ENCODE data around the gene EIF2A. TPM values are rescaled to one million over a fixed set of nuclear protein-coding genes. Genes with fewer than 3 reads are reported as not detected.
"Not testable (repeated sequence)": the region's sequence is repeated elsewhere in the genome, so short reads cannot be mapped to it uniquely, and the experiment has no call there.

Gene EIF2A
- 10 to 100 TPM; 31.6 to 54.0 (median 42.9) TPM for polyA plus RNA-seq (ENCODE audit: low read depth in 6 of 6)

DNA sequence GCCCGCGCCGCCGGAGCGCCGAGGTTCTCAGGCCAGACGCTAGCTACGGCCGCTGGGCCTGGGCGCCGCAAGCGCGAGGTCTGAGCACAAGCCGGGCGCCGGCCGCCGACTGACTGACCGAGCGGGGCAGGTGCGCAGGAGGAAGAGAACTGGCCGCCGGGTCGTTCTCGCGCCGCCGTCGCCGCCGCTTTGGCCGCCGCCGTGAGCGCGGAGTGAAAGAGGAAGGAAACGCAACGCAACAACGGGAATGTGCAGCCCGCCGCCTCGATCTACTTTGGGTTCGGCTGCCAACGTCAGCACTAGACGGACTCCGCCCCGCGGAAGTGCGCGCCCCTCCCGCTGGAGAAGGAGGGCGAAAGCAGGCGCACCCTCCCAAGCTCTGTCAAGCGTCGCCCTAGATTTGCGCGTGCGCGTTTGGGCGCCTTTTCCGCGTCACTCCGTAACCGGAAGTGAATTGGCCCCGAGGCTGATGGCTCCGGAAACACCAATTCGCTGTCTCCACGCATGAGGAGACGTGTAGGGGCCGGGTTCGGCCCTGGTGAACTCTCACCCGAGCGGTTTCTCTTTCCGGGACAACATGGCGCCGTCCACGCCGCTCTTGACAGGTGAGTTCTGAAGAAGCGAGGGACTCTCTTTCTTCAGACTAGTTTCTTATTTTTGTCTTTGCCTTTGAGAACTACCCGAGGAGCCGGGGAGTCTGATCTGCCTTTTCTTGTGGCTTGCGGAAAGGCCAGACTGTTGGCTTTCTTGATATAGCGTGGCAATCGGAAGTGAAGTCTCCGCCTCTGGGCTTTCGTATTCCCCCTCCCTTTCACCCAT is at the start of gene EIF2A, which contains the start of gene SERP1:
Gene EIF2A (plus strand): TSS at position 562 of the 819 bp plus-strand sequence. CDS start 16 bp downstream, at position 578.
Gene SERP1 (minus strand): TSS at position 271 of the 819 bp plus-strand sequence. CDS start 361 bp downstream, outside the sequence.
- Mint-ChIP-seq H3K27me3 (no peaks in the 10 kb centered on the region), H3K36me3 (peaks cover 4 to 8% of the 10 kb centered on the region in 2 donors), H3K4me1 (peaks cover 31 to 55% (median 45%) of the 10 kb centered on the region in 3 donors), H3K4me3 (peak within 1 kb of the TSS; percentile 89 to 100 (median 94)), H3K27ac (peak within 1 kb of the TSS; percentile 98 to 99 (median 98)), H3K9me3 (no peaks in the 10 kb centered on the region)
- ATAC-seq (ENCODE audit: low read depth in 2 of 2) = peak; percentile 86 to 87
- peak; percentile 100 for DNase-seq

DNA sequence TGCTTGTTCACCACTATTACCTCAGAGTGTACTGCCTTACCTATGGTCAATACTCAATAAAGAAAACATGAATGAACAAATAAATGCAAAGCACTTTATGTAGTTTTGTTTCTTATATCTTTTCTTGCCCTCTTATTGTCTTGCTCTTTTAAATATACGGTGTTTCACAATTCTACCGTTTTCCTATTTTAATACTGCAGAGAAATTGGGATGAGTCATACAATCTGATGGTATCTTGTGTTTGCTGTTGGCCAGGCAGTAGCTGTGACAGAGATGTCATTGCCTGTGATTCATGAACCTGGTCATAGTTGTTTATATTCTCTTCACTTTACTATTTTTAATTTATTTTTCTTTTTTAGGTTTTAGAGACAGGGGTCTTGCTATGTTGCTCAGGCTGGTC is 48.6 kb upstream of the EIF2A start:
- H3K4me3 Mint-ChIP-seq = no peak overlapping the region
- H3K27ac Mint-ChIP-seq = no peak overlapping the region
- peaks cover 0 to 6% (median 0%) of the 10 kb centered on the region in 3 donors for H3K4me1 Mint-ChIP-seq
- peaks cover 4 to 23% (median 13%) of the 10 kb centered on the region in 7 donors for H3K9me3 Mint-ChIP-seq
- H3K36me3 Mint-ChIP-seq = peaks cover 7 to 9% of the 10 kb centered on the region in 2 donors
- no peak for DNase-seq
- no peaks in the 10 kb centered on the region for H3K27me3 Mint-ChIP-seq
- ATAC-seq (ENCODE audit: low read depth in 2 of 2) = no peak

DNA sequence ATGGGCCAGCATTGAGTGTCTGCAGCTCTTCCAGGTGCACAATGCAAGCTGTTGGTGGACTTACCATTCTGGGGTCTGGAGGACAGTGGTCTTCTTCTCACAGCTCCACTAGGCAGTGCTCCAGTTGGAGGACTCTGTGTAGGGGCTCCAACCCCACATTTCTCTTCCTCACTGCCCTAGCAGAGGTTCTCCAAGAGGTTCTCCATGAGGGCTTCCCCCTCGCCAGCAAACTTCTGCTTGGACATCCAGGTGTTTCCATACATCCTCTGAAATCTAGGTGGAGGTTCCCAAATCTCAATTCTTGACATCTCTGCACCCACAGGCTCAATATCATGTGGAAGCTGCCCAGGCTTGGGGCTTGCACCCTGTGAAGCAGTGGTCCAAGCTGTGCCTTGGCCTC is 45.6 kb upstream of the EIF2A start:
- not testable (repeated sequence) for H3K4me3 Mint-ChIP-seq; DNase-seq; H3K36me3 Mint-ChIP-seq; H3K27ac Mint-ChIP-seq; ATAC-seq (ENCODE audit: low read depth in 2 of 2); H3K4me1 Mint-ChIP-seq
- H3K9me3 Mint-ChIP-seq = peaks cover 4 to 25% (median 13%) of the 10 kb centered on the region in 7 donors
- H3K27me3 Mint-ChIP-seq = peaks cover 4 to 18% (median 7%) of the 10 kb centered on the region in 3 donors

DNA sequence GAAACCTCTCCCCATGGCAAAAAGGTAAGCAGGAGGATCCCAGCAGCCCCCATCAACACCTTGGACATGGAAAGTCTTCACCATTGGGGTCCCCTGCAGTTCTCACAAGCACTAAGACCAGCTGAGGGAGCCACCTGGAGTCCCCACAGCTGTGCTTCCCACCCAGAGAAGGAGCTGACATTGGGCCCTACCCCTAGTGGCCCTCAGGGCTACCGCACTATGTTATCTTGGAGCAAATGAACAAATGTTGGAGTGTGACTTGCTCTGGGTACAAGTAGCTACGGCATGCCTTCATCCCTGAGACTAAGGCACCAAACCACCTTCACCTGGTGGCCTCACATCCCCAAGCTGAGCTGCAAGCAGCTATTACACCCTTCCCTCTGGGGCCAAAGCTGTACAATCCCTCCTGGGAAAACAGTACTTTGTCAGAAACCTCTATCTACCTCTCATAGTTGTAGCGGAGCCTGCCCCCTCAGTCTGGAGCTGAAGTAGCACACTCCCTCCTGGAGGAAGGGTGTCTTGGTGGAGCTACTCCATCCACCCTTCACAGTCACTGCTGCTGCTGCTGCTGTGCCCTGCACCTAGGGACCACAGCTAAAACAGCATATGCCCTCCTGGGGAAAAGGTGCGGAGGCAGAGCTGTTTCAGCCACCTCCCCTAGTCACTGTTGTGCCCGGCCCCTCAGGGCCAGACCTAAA is 43.0 kb upstream of the EIF2A start:
- H3K4me3 Mint-ChIP-seq = no peak overlapping the region
- ATAC-seq (ENCODE audit: low read depth in 2 of 2) (no peak), DNase-seq (no peak)
- peaks cover 4 to 35% (median 18%) of the 10 kb centered on the region in 7 donors for H3K9me3 Mint-ChIP-seq
- H3K36me3 Mint-ChIP-seq = peaks cover 17 to 18% of the 10 kb centered on the region in 2 donors
- H3K4me1 Mint-ChIP-seq = peaks cover 0 to 6% (median 0%) of the 10 kb centered on the region in 3 donors
- H3K27ac Mint-ChIP-seq = no peak overlapping the region
- H3K27me3 Mint-ChIP-seq = peaks cover 4 to 37% (median 20%) of the 10 kb centered on the region in 3 donors

DNA sequence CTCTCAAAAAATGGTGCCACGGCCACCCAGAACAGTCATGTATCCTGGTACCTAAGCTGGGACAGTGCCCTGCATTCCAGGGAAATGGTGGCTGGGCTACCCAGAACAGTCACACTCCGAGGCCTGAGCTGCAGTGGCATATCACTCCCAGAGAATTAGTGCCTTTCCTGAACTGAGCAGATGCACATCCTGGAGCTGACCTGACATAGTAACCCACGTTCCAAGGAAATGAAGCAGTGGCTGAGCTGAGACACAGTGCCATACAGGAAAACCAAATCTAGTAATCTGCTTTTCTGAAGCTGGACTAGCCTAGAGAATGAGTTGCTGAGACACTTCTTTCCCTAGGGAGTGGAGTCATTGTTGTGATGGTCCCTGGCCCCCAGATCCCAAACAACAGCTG is 42.1 kb upstream of the EIF2A start:
- Mint-ChIP-seq H3K9me3 (peaks cover 4 to 31% (median 18%) of the 10 kb centered on the region in 7 donors), H3K4me1 (peaks cover 0 to 6% (median 0%) of the 10 kb centered on the region in 3 donors), H3K36me3 (peaks cover 17 to 18% of the 10 kb centered on the region in 2 donors), H3K27ac (no peak overlapping the region), H3K27me3 (peaks cover 4 to 37% (median 20%) of the 10 kb centered on the region in 3 donors), H3K4me3 (no peak overlapping the region)
- ATAC-seq (ENCODE audit: low read depth in 2 of 2) (no peak), DNase-seq (no peak)

DNA sequence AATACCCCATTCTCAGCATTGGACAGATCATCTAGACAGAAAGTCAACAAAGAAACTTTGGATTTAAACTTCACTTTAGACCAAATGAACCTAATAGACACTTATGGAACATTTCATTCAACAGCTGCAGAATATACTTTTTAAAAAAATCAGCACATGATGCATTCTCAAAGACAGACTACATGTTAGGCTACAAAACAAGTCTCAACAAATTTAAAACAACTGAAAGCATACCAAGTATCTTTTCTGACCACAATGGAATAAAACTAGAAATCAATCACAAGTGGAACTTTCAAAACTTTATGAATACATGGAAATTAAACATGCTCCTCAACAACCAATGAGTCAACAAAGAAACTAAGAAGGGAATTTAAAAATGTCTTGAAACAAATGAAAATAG is 38.2 kb upstream of the EIF2A start:
- DNase-seq (no peak), ATAC-seq (ENCODE audit: low read depth in 2 of 2) (no peak)
- Mint-ChIP-seq H3K4me3 (no peak overlapping the region), H3K36me3 (peaks cover 9 to 10% of the 10 kb centered on the region in 2 donors), H3K4me1 (no peaks in the 10 kb centered on the region), H3K27ac (no peak overlapping the region), H3K27me3 (peaks cover 10 to 37% (median 20%) of the 10 kb centered on the region in 3 donors), H3K9me3 (peaks cover 0 to 13% (median 5%) of the 10 kb centered on the region in 7 donors)

DNA sequence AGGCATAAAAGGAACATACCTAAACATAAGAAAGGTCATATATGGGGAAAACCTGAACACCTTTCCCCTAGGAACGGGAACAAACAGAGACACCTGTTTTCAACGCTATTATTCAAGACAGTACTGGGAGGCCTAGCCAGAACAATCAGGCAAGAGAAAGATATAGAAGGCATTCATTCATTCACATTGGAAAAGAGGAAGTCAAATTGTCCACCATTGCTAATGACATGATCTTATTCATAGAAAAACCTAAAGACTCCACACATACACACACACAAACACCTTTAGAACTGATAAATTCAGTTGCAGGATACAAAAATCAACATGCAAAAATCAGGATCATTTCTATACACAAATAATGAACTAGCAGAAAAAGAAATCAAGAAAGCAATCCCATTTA is 36.8 kb upstream of the EIF2A start:
- peaks cover 0 to 13% (median 5%) of the 10 kb centered on the region in 7 donors for H3K9me3 Mint-ChIP-seq
- no peak for ATAC-seq (ENCODE audit: low read depth in 2 of 2)

DNA sequence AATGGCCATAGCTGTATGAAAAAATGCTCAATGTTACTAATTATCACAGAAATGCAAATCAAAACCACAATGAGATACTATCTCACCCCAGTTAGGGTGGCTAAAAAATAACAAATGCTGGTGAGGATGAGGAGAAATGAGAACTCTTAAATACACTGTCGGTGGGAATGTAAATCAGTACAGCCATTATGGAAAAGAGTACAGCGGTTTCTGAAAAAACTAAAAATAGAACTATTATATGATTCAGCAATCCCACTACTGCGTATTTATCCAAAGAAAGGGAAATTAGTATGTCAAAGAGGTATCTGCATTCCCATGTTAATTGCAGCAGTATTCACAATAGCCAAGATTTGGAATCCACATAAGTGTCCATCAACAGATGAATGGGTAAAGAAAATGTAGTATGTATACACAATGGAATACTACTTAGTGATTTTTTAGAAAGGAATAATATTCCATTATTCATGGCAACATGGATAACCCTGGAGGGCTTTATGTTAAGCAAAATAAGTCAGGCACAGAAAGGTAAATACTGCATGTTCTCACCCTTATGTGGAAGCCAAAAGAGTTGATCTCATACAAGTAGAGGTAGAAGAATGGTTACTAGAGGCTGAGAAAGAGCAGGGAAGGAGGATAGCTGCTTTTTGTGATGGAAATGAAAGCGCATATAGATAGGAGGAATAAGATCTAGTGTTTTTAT is 35.3 kb upstream of the EIF2A start:
- no peak overlapping the region for H3K4me3 Mint-ChIP-seq
- peaks cover 0 to 13% (median 7%) of the 10 kb centered on the region in 7 donors for H3K9me3 Mint-ChIP-seq
- H3K27me3 Mint-ChIP-seq = peaks cover 12 to 22% (median 12%) of the 10 kb centered on the region in 3 donors
- no peaks in the 10 kb centered on the region for H3K4me1 Mint-ChIP-seq
- DNase-seq (no peak), ATAC-seq (ENCODE audit: low read depth in 2 of 2) (no peak)
- no peak overlapping the region for H3K27ac Mint-ChIP-seq
- H3K36me3 Mint-ChIP-seq = peaks cover 9 to 10% of the 10 kb centered on the region in 2 donors

More for the DNA sequence above, 36.8 kb upstream of the EIF2A start:
- H3K4me3 Mint-ChIP-seq = no peak overlapping the region
- H3K27me3 Mint-ChIP-seq = peaks cover 10 to 28% (median 12%) of the 10 kb centered on the region in 3 donors
- H3K27ac Mint-ChIP-seq = no peak overlapping the region
- H3K4me1 Mint-ChIP-seq = no peaks in the 10 kb centered on the region
- peaks cover 9 to 10% of the 10 kb centered on the region in 2 donors for H3K36me3 Mint-ChIP-seq
- DNase-seq = no peak

DNA sequence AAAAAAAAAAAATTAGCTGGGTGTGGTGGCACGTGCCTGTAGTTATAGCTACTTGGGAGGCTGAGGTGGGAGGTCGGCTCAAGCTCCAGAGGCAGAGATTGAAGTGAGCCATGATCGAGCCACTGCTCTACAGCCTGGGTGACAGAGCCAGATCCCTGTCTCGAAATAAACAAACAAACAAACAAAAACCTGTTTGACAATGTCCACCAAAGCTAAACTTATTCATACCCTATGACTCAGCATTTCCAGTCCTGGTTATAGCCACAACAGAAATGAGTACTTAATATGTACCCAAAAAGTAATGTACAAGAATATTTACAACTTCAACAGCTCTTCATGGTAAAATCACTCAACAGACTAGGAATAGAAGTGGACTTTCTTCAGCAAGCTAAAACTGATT is 31.4 kb upstream of the EIF2A start:
- DNase-seq (no peak), ATAC-seq (ENCODE audit: low read depth in 2 of 2) (no peak)
- Mint-ChIP-seq H3K4me3 (no peak overlapping the region), H3K27me3 (peaks cover 0 to 12% (median 5%) of the 10 kb centered on the region in 3 donors), H3K4me1 (no peaks in the 10 kb centered on the region), H3K27ac (no peak overlapping the region), H3K36me3 (peaks cover 0 to 5% of the 10 kb centered on the region in 2 donors), H3K9me3 (peaks cover 0 to 21% (median 9%) of the 10 kb centered on the region in 7 donors)

DNA sequence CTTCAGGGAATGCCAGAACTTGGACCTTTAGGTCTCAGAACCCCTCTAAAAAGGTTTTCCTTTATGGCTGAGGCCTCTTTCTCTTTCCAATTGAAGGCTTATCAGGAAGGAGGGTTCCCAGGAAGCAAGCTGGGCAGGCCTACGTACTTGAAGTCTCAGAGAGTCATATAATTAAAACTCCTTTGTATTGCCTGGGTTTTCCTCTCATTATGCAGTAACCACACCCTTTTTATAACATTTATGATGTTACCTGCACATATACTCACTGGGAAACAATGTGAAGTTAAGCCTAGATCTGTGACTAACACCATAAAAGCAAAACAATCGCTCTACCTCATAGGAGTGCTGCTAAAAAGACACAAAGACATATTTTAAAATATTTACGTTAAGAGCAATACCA is 27.6 kb upstream of the EIF2A start:
- Mint-ChIP-seq H3K4me3 (no peak overlapping the region), H3K27me3 (peaks cover 0 to 7% (median 5%) of the 10 kb centered on the region in 3 donors), H3K27ac (no peak overlapping the region), H3K36me3 (peaks cover 0 to 5% of the 10 kb centered on the region in 2 donors), H3K4me1 (no peaks in the 10 kb centered on the region), H3K9me3 (peaks cover 0 to 21% (median 9%) of the 10 kb centered on the region in 7 donors)
- no peak for ATAC-seq (ENCODE audit: low read depth in 2 of 2)
- no peak for DNase-seq

DNA sequence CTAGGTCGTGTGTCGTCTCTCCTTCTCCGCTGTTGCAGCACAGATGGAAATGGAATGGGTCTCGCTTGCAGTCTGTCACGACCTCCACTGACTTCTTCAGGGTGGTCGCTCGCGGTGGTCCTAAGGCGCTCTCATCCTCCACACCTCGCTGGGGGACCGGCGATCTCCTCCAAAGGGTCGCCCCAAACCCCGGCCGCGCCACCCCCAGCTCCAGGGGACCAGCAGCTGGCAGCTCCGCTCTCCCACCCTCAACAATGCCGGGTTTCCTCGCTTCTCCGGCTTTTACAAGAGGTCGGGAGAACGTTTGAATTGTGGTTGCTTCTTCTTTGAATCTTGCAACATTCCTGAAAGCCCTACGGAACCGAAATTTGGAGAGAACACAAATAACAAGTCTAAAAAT is 26.2 kb upstream of the EIF2A start:
- no peak overlapping the region for H3K27ac Mint-ChIP-seq
- peaks cover 0 to 4% (median 3%) of the 10 kb centered on the region in 3 donors for H3K27me3 Mint-ChIP-seq
- H3K4me3 Mint-ChIP-seq = no peak overlapping the region
- peaks cover 0 to 21% (median 9%) of the 10 kb centered on the region in 7 donors for H3K9me3 Mint-ChIP-seq
- no peaks in the 10 kb centered on the region for H3K4me1 Mint-ChIP-seq
- ATAC-seq (ENCODE audit: low read depth in 2 of 2) = no peak
- peaks cover 0 to 5% of the 10 kb centered on the region in 2 donors for H3K36me3 Mint-ChIP-seq
- DNase-seq = no peak

DNA sequence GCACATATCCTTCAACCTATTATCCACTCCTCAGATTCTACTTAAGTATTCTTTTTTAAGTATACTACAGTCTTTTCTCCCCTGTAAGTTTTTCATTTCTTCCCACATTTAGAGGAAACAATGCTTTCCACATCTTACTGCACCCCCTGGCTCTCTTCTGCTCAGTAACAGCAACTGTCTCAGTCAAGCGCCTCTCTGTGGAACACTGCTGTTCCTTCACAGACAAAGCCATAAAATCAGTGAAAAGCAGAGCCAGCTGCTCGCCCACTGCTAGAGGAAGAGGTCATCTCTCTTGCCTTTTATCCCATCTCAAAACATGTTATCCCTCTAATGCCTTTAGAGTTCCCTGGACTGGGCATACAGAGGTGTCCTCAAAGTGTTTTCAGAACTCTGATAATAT is 25.1 kb upstream of the EIF2A start:
- no peak overlapping the region for H3K27ac Mint-ChIP-seq
- DNase-seq (no peak), ATAC-seq (ENCODE audit: low read depth in 2 of 2) (no peak)

DNA sequence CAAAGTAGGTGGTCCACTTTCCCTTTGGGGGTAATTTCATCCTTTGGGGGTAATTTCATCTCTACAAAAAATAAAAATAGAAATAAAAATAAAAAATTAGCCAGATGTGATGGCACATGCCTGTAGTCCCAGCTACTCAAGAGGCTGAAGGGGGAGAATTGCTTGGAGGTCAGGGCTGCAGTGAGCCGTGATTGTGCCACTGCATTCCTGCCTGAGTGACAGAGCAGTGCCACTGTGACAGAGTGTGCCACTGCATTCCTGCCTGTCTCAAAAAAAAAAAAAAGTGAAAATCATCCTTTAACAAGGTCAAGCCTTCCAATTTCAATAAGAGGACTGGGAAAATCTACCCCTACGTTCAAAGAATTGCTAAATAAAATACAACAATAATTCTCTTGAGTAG is 23.0 kb upstream of the EIF2A start:
- no peak for ATAC-seq (ENCODE audit: low read depth in 2 of 2)
- Mint-ChIP-seq H3K9me3 (peaks cover 0 to under 1% (median 0%) of the 10 kb centered on the region in 7 donors), H3K27me3 (no peaks in the 10 kb centered on the region), H3K4me1 (no peaks in the 10 kb centered on the region), H3K4me3 (no peak overlapping the region), H3K36me3 (no peaks in the 10 kb centered on the region), H3K27ac (no peak overlapping the region)
- no peak for DNase-seq

More for the DNA sequence above, 25.1 kb upstream of the EIF2A start:
- peaks cover 0 to 5% of the 10 kb centered on the region in 2 donors for H3K36me3 Mint-ChIP-seq
- H3K4me1 Mint-ChIP-seq = no peaks in the 10 kb centered on the region
- no peaks in the 10 kb centered on the region for H3K27me3 Mint-ChIP-seq
- H3K4me3 Mint-ChIP-seq = no peak overlapping the region
- H3K9me3 Mint-ChIP-seq = peaks cover 0 to 21% (median 9%) of the 10 kb centered on the region in 7 donors

Data from naive B cell (primary cell).